HG02623 (cell line): ENCODE measurements around the gene PLS1.
"Not testable (repeated sequence)": the region's sequence is repeated elsewhere in the genome, so short reads cannot be mapped to it uniquely, and the experiment has no call there.

Experiments used
- ATAC-seq: cut with Tn5 transposase; IDR thresholded peaks from one replicate; pipeline ENCODE4 v1.9.1; 2021; ENCODE audit warnings: moderate library complexity; ENCODE audit not compliant: unreplicated experiment

The PLS1 gene

DNA sequence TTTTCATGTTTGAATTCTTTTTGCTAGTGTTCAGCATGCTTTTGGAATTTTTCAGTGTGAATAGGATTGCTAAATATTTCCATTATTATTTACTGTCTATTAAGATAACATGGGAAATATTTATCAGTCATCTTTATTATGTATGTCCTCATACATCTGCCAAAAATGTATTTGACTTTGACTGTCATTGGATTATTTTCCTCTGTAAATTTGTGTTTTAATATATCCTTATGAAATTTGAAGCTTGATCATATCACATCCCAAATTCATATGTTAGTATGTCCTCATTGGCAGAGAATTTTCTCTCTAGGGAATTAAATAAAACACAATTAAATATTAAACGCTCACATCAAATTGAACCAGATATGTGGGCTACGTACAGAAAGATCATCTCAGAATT, 95.3 kb downstream of the PLS1 start:
- ATAC-seq: no peak

- no peak for ATAC-seq
Observed at GRCh38 chr3:142693136-142693853, 97.1 kb downstream of the PLS1 start.

GRCh38 chr3:142694225-142694624, 98.0 kb downstream of the PLS1 start:
- no peak for ATAC-seq

GRCh38 chr3:142705198-142705597, 109.0 kb downstream of the PLS1 start:
- no peak for ATAC-seq

DNA sequence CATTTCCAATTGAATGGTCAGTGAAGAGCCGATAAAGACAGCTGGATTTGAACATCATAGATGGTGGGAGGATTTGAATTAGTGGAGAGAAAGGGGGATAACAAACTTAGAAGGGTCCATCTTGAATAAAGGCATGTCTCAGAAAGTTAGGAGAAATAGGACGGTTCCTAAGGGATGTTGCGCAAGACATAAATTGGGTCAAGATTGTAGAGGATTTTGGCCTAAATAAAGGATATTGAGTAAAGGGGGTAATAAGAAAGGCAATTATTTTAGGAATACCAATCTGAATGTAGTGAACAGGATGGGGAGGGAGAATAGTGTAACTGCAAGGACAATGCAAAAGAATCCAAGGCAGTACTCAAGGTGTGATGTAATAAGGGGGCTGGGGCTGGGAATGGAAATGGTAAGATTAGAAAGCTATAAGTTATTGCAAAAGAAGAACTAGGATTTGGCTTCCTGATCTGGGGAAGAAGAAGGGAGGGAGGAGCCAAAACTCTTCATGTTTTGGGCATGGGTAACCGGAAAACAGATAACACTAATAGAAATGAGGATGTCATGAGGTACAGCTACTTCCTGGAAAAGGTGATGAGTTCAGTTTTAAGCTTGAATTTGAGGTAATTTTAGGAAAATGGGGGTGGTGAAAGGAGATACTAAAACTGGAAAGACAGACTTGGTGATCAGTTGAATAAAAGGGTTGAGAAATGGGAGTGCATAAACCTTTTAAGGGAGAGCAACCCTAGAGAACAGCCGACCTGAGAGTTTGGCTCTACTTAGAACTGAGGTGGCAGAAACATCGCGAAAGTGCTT, 110.3 kb downstream of the PLS1 start:
- ATAC-seq: no peak

DNA sequence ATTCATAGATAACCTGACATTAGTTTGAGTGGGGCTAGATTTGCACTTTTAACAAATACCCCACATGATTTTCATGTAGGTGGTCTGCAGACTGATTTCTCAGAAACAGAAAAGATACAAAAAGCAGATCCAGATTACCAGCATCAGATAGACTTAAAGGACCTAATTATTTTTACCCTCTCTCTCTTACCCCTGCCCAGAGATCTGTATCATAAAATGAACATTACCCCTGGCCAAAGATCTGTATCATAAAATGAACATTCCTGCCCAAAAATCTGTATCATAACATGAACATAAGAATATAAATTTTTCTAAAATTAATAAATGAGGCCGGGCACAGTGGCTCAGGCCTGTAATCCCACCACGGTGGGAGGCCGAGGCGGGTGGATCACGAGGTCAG, 113.0 kb downstream of the PLS1 start:
- no peak for ATAC-seq

- ATAC-seq: not testable (repeated sequence)
Observed at GRCh38 chr3:142714882-142715281, 118.7 kb downstream of the PLS1 start.

DNA sequence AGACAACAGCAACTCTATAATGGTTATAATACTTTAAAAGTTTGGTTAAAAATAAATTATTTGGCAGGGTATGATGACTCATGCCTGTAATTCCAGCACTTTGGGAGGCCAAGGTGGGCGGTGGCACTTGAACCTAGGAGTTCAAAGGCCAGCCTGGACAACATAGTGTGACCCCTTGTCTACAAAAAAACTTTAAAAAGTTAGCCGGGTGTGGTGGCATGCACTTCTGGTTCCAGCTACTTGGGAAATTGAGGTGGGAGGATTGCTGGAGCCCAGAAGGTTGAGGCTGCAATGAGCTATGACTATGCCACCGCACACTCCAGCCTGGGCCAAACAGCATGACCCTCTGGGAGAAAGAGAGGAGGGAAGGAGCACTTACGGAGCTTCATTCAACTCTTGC, 119.9 kb downstream of the PLS1 start:
- no peak for ATAC-seq

- ATAC-seq: no peak
Observed at GRCh38 chr3:142723665-142723967, 127.4 kb downstream of the PLS1 start.

GRCh38 chr3:142723968-142724681, 127.9 kb downstream of the PLS1 start, which contains the start of gene TRPC1:
TSS of gene TRPC1 (plus strand) at chr3:142724034. CDS start at chr3:142724560, 526 bp downstream.
- peak; percentile 98 for ATAC-seq

DNA sequence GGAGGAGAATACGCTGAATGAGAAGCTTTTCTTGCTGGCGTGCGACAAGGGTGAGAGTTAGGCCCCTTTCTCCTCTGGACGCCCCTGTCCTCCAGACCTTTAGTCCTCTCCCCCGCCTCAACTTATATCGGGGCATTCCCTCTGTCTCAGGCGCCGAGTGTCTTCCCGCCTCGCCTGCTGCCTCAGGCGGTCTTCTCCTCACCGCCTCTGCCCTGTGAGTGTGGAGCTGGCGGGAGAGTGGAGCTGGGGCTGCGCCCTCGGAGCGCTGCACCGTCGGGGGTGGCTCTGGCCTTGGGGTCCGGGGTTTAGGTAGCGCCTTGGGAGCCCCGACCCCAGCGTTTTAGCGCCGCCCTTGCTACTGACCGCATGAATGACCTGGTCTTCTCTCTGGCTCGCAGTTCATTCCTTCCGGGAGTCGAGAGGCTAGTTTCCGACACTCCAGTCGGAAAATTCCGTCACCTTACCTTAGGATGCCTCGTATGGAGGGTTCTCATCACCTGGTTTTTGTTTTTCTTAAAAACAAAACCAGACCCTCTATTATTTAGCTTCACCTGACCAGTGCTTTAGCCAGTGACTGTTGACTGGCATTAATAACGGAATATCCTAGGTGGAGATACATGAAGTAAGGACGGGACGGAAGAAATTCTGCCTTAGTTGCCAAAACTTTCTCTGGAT, 128.6 kb downstream of the PLS1 start:
- peak; percentile 5 for ATAC-seq

GRCh38 chr3:142725357-142725739, 129.2 kb downstream of the PLS1 start:
- ATAC-seq: no peak

DNA sequence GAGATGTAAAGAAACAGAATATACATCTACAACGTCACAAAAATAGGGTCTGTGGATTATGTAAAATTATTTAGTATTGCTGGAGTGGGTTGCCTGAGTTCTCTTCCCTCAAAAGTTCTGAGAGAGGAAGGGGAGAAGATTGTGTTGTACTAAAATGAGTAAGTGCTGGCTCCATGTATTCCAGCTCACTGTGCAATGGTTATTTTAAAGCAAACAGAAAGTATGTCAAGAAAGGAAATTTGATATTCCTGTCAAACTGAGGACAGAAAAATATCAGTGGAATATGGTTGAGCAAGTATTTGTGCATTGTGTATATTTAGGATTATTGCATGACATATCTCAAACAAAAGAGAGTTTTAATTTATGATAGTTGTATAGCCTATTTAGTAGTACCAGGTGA, 129.8 kb downstream of the PLS1 start:
- no peak for ATAC-seq

DNA sequence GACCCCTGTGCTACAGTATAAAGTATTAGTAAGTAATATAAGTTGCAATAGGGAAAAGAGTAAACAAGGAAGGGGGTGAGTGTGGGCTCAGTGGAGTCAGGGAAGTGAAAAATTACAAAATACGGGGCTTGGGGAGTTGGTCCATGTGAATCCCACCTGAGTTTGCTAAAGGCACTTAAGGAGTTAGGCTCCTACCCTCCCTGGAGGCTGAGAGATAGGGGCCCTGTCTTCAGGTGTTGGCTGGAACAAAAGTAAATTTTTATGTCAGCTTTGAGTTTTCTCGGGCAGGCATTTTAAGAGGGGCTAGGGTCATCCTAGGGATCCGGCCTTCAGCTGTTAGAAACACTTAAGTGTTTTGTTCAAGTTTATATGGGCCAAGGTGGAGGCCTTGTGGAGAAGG, 135.9 kb downstream of the PLS1 start:
- ATAC-seq: no peak

GRCh38 chr3:142734834-142735233, 138.6 kb downstream of the PLS1 start:
- no peak for ATAC-seq

GRCh38 chr3:142735462-142735861, 139.3 kb downstream of the PLS1 start:
- no peak for ATAC-seq

DNA sequence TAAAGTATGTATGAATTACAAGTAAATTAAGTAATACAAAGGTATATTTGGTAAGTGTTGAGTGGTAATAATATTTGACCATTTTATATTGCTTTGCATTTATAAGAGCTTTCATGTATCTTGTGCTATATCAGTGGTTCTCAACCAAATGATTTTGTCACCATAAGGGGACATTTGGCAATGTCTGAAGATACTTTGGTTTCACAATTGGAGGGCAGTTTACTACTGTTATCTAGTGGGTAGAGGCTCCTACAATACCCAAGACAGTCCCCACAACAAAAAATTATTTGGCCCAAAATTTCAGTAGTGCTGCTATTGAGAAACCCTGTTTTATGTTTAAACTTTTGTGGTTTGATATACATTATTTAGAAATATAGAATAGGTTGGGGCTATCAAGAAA, 142.2 kb downstream of the PLS1 start:
- no peak for ATAC-seq

DNA sequence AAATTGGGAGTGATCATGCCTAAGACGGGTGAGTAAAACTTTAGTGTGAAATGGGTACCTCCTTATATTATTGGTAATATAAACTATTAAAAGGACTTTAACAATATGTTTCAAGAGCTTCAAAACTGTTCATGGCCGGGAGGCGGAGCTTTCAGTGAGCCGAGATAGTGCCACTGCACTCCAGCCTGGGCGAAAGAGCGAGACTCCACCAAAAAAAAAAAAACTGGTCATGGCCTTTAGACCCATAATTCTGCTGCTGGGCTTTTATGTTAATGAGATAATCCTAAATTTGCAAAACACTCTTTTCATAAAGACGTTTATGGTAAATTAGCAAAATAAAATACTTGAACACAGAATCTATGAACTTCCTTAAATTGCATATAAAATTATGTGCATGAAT, 150.5 kb downstream of the PLS1 start:
- ATAC-seq: no peak

DNA sequence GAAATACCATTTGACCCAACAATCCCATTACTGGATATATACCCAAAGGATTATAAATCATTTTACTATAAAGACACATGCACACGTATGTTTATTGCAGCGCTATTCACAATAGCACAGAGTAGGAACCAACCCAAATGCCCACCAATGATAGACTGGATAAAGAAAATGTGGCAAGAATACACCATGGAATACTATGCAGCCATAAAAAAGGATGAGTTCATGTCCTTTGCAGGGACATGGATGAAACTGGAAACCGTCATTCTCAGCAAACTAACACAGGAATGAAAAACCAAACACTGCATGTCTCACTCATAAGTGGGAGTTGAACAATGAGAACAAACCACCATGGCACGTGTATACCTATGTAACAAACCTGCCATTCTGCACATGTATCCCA, 154.3 kb downstream of the PLS1 start:
- ATAC-seq: not testable (repeated sequence)

GRCh38 chr3:142752605-142753004, 156.4 kb downstream of the PLS1 start:
- not testable (repeated sequence) for ATAC-seq

DNA sequence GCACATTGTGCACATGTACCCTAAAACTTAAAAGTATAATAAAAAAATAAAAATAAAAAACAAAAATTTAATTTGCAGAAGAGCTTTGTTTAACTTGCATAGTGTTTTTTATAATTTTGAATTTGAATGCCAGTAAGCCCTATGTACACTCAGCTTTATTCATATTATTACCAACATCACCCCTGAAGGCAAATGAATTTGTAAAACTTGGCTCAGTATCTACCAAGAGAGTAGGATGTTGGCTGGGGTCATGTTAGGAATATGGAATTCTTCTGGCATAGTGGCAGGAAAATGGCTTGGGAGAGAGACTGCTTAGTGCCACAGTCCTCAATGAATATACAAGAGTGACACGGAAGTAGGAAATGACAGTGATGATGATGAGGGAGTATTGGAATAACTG, 158.3 kb downstream of the PLS1 start:
- no peak for ATAC-seq
